ENCODE results near the gene LTK. TPM values are rescaled to one million over a fixed set of nuclear protein-coding genes. Genes with fewer than 3 reads are reported as not detected.

LTK gene
- total and polyA plus RNA-seq, 2 of the 4 experiments (the other 2 are of a cell fraction) = 0.18 to 0.62 TPM

GRCh38 chr15:41484937-41485625, 28.5 kb downstream of the LTK start:
- no peak overlapping the region for H4K5ac ChIP-seq (ENCODE audit: low read depth, low read length)
- H3K27me3 ChIP-seq (ENCODE audit: control insufficient read depth, insufficient read depth, low read length) = no peaks in the 10 kb centered on the region
- H3K9ac ChIP-seq (ENCODE audit: low read depth, low read length) = no peak overlapping the region
- ATAC-seq (ENCODE audit: low read depth) (no peak), DNase-seq (no peak)
- no peak overlapping the region for H3K4ac ChIP-seq (ENCODE audit: low read depth, low read length)
- TF ChIP-seq CEBPB (IDR thresholded peaks at IDR 0.05; ENCODE audit: low read depth, low read length) = no peak
- TF ChIP-seq BHLHE40 (IDR thresholded peaks at IDR 0.05; ENCODE audit: low read depth, low read length) = no peak
- TF ChIP-seq RFX5 (IDR thresholded peaks at IDR 0.05; ENCODE audit: low read depth, low read length) = no peak
- no peak for TF ChIP-seq POLR2A (IDR thresholded peaks at IDR 0.05; ENCODE audit: low read depth, low read length)
- TF ChIP-seq RAD21 (IDR thresholded peaks at IDR 0.05; ENCODE audit: low read length) = no peak
- no peak for TF ChIP-seq RCOR1 (IDR thresholded peaks at IDR 0.05; ENCODE audit: insufficient replicate concordance, low read length)
- no peak for TF ChIP-seq CTCF (conservative IDR thresholded peaks at IDR 0.05; ENCODE audit: low read depth, low read length)
- no peak for TF ChIP-seq NFE2L2 (IDR thresholded peaks at IDR 0.05; ENCODE audit: low read depth, low read length)
- TF ChIP-seq FOS (IDR thresholded peaks at IDR 0.05; ENCODE audit: low read depth, low read length) = no peak
- no peak for TF ChIP-seq MAFK (IDR thresholded peaks at IDR 0.05; ENCODE audit: low read depth, low read length)
- TF ChIP-seq SMC3 (IDR thresholded peaks at IDR 0.05; ENCODE audit: low read depth, low read length) = no peak
- no peak for TF ChIP-seq MAZ (IDR thresholded peaks at IDR 0.05; ENCODE audit: borderline replicate concordance, low read depth, low read length)
- TF ChIP-seq MXI1 (IDR thresholded peaks at IDR 0.05; ENCODE audit: borderline replicate concordance, low read depth, low read length) = no peak
- TF ChIP-seq CHD1 (IDR thresholded peaks at IDR 0.05; ENCODE audit: low read depth, low read length) = no peak
- no peak for TF ChIP-seq USF2 (IDR thresholded peaks at IDR 0.05; ENCODE audit: low read depth, low read length)
- TF ChIP-seq, protein P1, sequence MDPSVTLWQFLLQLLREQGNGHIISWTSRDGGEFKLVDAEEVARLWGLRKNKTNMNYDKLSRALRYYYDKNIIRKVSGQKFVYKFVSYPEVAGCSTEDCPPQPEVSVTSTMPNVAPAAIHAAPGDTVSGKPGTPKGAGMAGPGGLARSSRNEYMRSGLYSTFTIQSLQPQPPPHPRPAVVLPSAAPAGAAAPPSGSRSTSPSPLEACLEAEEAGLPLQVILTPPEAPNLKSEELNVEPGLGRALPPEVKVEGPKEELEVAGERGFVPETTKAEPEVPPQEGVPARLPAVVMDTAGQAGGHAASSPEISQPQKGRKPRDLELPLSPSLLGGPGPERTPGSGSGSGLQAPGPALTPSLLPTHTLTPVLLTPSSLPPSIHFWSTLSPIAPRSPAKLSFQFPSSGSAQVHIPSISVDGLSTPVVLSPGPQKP (IDR thresholded peaks at IDR 0.05; ENCODE audit: borderline replicate concordance, low read depth, low read length) = no peak
- no peak overlapping the region for H3K23ac ChIP-seq (ENCODE audit: low read depth, low read length)
- H3K9me1 ChIP-seq (ENCODE audit: insufficient read depth, low read length) = peaks cover 30% of the 10 kb centered on the region
- intact Hi-C loops (cut with micrococcal nuclease) = no loop called here
- peaks cover 0 to 9% of the 10 kb centered on the region in 2 experiments; a peak in 2 of 4 replicates for H3K79me1 ChIP-seq (ENCODE audit: low read depth in 1 of 2, low read length in 2 of 2)
- no peak overlapping the region for H3K14ac ChIP-seq (replicated peaks; ENCODE audit: low read depth, low read length)
- H3K4me2 ChIP-seq (ENCODE audit: low read depth, low read length) = no peak overlapping the region
- POLR2A ChIA-PET (ENCODE audit: unreplicated experiment) = no interaction called here
- in situ Hi-C loops (cut with MboI; ENCODE audit: low sequenced_read_pairs) = no loop called here
- no peak overlapping the region for H2AFZ ChIP-seq (replicated peaks; ENCODE audit: low read length, poor library complexity)
- CTCF ChIA-PET = no interaction called here
- peaks cover 18% of the 10 kb centered on the region for H3K36me3 ChIP-seq (ENCODE audit: control insufficient read depth, insufficient read depth, low read length)
- H2AK9ac ChIP-seq (replicated peaks; ENCODE audit: low read depth, low read length, poor library complexity) = peak overlapping the region; percentile 76
- H3K4me3 ChIP-seq (ENCODE audit: insufficient read depth, low read depth, low read length) = no peak overlapping the region
- no peak overlapping the region for H2AK5ac ChIP-seq (ENCODE audit: low read depth, low read length)
- H4K91ac ChIP-seq (ENCODE audit: insufficient read depth, low read depth, low read length) = no peak overlapping the region
- dilution Hi-C loops (cut with HindIII; ENCODE audit: low sequenced_read_pairs, unreplicated experiment) = no loop called here
- no TSS peak for BruUV-seq (replicated peaks)
- no peak overlapping the region for H2BK15ac ChIP-seq (ENCODE audit: low read depth, low read length)
- no peak overlapping the region; the same call in 1 of the 2 replicates for H2BK20ac ChIP-seq (ENCODE audit: low read depth, low read length)
- no CpG with 5 or more reads among the region's 11 CpGs for whole genome bisulfite sequencing, 2 experiments (ENCODE audit: extremely low coverage in 2 of 2, insufficient read length in 1 of 2)
- H3K9me3 ChIP-seq (ENCODE audit: control insufficient read depth, insufficient read depth, low read length) = no peaks in the 10 kb centered on the region
- no peak overlapping the region for H4K8ac ChIP-seq (ENCODE audit: low read depth in 2 of 2, low read length in 2 of 2)
- no peak overlapping the region for H3K18ac ChIP-seq (ENCODE audit: low read depth, low read length)
- H3K56ac ChIP-seq (ENCODE audit: extremely low read depth, insufficient read depth, low read length) = no peak overlapping the region
- H3K27ac ChIP-seq (ENCODE audit: insufficient read depth, low read length) = no peak overlapping the region
- H2BK120ac ChIP-seq (ENCODE audit: low read depth, low read length) = no peak overlapping the region
- H2BK5ac ChIP-seq (ENCODE audit: low read depth, low read length, poor library complexity, severe bottlenecking) = no peak overlapping the region
- H4K20me1 ChIP-seq (ENCODE audit: insufficient read depth, low read length) = no peaks in the 10 kb centered on the region
- H3K4me1 ChIP-seq (ENCODE audit: control insufficient read depth, insufficient read depth, low read length) = no peaks in the 10 kb centered on the region

Measured in IMR-90 (cell line).